Upper lobe of right lung (tissue), 1 donor: Measurements from ENCODE around the gene RFESD. TPM values are rescaled to one million over a fixed set of nuclear protein-coding genes. Genes with fewer than 3 reads are reported as not detected.

Experiments used
- ATAC-seq: fragments of 200-7000 bp; cut with Tn5 transposase; one replicate; pipeline ENCODE4 v1.9.1; 2020; ENCODE audit warnings: mild to moderate bottlenecking, moderate library complexity
- DNase-seq: peaks from one replicate; pipeline ENCODE4 v3.0.0-alpha.2; 2020
- H3K27ac ChIP-seq: fragments of 200-600 bp; one replicate; pipeline ENCODE4 v1.8.0; 2022
- H3K27me3 ChIP-seq: fragments of 200-600 bp; one replicate; pipeline ENCODE4 v1.8.0; 2022; ENCODE audit warnings: mild to moderate bottlenecking
- H3K36me3 ChIP-seq: fragments of 200-600 bp; one replicate; pipeline ENCODE4 v1.8.0; 2022
- H3K4me1 ChIP-seq: fragments of 200-600 bp; one replicate; pipeline ENCODE4 v1.8.0; 2022
- H3K4me3 ChIP-seq: fragments of 200-600 bp; one replicate; pipeline ENCODE4 v1.8.0; 2022; ENCODE audit warnings: mild to moderate bottlenecking
- H3K9me3 ChIP-seq: fragments of 200-600 bp; one replicate; pipeline ENCODE4 v1.8.0; 2022
- CTCF ChIP-seq: fragments of 200-600 bp; IDR thresholded peaks from one replicate; pipeline ENCODE4 v1.8.0; 2022; ENCODE audit warnings: antibody characterized with exemption
- intact Hi-C: fragments of 100-400 bp; cut with DNase I; formaldehyde crosslinking; loops from one replicate; pipeline ENCODE4 v1.11.0; 2022
- total RNA-seq: library from RNA; stranded (reverse); fragmentation: NEBNext Ultra II Directional; extraction: Animal tissue kit (Norgen Biotek cat#: 25700); gene quantifications from one replicate; pipeline ENCODE4 v1.2.1, GENCODE V29; 2021
- donor health status: DM: no; HTN: yes; CAD: no; lungs with severe emphysema.

The RFESD gene
- total RNA-seq, 1 donor from 2014 or later = 3.7 TPM

- intact Hi-C loops = no loop called here
- H3K9me3 ChIP-seq = no peaks in the 10 kb centered on the region
These were observed 25.2 kb downstream of the RFESD start for GRCh38 chr5:95671826-95672225.

GRCh38 chr5:95672641-95673040 lies 26.1 kb downstream of the RFESD start:
- Histone ChIP-seq H3K4me1 (peaks cover 10% of the 10 kb centered on the region), H3K9me3 (no peaks in the 10 kb centered on the region), H3K36me3 (no peaks in the 10 kb centered on the region), H3K27ac (no peak overlapping the region), H3K27me3 (no peaks in the 10 kb centered on the region), H3K4me3 (no peak overlapping the region)
- no peak for DNase-seq
- ATAC-seq = no peak
- no peak for TF ChIP-seq CTCF
- intact Hi-C loops = no loop called here

More at GRCh38 chr5:95671826-95672225, 25.2 kb downstream of the RFESD start:
- peaks cover 10% of the 10 kb centered on the region for H3K4me1 ChIP-seq
- DNase-seq (no peak), ATAC-seq (no peak)
- no peak overlapping the region for H3K27ac ChIP-seq
- no peak overlapping the region for H3K4me3 ChIP-seq
- H3K27me3 ChIP-seq = no peaks in the 10 kb centered on the region
- TF ChIP-seq CTCF = no peak
- H3K36me3 ChIP-seq = no peaks in the 10 kb centered on the region

- Histone ChIP-seq H3K4me3 (no peak overlapping the region), H3K27ac (no peak overlapping the region), H3K4me1 (peaks cover 10% of the 10 kb centered on the region), H3K27me3 (no peaks in the 10 kb centered on the region), H3K36me3 (no peaks in the 10 kb centered on the region), H3K9me3 (no peaks in the 10 kb centered on the region)
- no peak for DNase-seq
- intact Hi-C loops = no loop called here
- TF ChIP-seq CTCF = no peak
- no peak for ATAC-seq
These were observed 26.5 kb downstream of the RFESD start for GRCh38 chr5:95673081-95673480.

GRCh38 chr5:95682891-95683290 lies 36.3 kb downstream of the RFESD start, which contains the start of gene SPATA9:
TSS of gene SPATA9 (minus strand) at chr5:95682991. CDS start at chr5:95682854, 137 bp downstream.
- TF ChIP-seq CTCF = no peak
- no peaks in the 10 kb centered on the region for H3K27me3 ChIP-seq
- DNase-seq = no peak

GRCh38 chr5:95684361-95684760 lies 37.8 kb downstream of the RFESD start:
- Histone ChIP-seq H3K4me3 (no peak overlapping the region), H3K4me1 (no peaks in the 10 kb centered on the region), H3K27me3 (no peaks in the 10 kb centered on the region), H3K9me3 (no peaks in the 10 kb centered on the region), H3K36me3 (no peaks in the 10 kb centered on the region), H3K27ac (no peak overlapping the region)
- intact Hi-C loops = no loop called here
- TF ChIP-seq CTCF = no peak
- DNase-seq = no peak
- ATAC-seq = no peak

More at GRCh38 chr5:95682891-95683290, 36.3 kb downstream of the RFESD start, which contains the start of gene SPATA9:
- H3K4me3 ChIP-seq = no peak within 1 kb of the TSS
- H3K27ac ChIP-seq = no peak within 1 kb of the TSS
- intact Hi-C loops = no loop called here
- ATAC-seq = no peak
- no peaks in the 10 kb centered on the region for H3K9me3 ChIP-seq
- no peaks in the 10 kb centered on the region for H3K36me3 ChIP-seq
- no peaks in the 10 kb centered on the region for H3K4me1 ChIP-seq

GRCh38 chr5:95686651-95687050 lies 40.1 kb downstream of the RFESD start:
- Histone ChIP-seq H3K4me1 (no peaks in the 10 kb centered on the region), H3K36me3 (no peaks in the 10 kb centered on the region), H3K27ac (no peak overlapping the region), H3K9me3 (no peaks in the 10 kb centered on the region), H3K4me3 (no peak overlapping the region), H3K27me3 (no peaks in the 10 kb centered on the region)
- DNase-seq (no peak), ATAC-seq (no peak)
- no peak for TF ChIP-seq CTCF
- intact Hi-C loops = no loop called here
